Measurements from ENCODE around the gene SGMS1.

GRCh38 chr10:50416181-50416824 is 207.5 kb downstream of the SGMS1 start:
- TF ChIP-seq CTCF (IDR thresholded peaks at IDR 0.05): peak in 3 of 12 donors; percentile 14 to 28 (median 18)
- TF ChIP-seq POLR2A (IDR thresholded peaks at IDR 0.05): no peak

All from heart left ventricle (tissue), 13 donors.